HG03064 (cell line): ENCODE results near the gene SUMO4.
"Not testable (repeated sequence)": the region's sequence is repeated elsewhere in the genome, so short reads cannot be mapped to it uniquely, and the experiment has no call there.

Experiments
- ATAC-seq: cut with Tn5 transposase; IDR thresholded peaks from one replicate; pipeline ENCODE4 v1.9.1; 2021; ENCODE audit warnings: low read depth; ENCODE audit not compliant: unreplicated experiment

The SUMO4 gene

DNA sequence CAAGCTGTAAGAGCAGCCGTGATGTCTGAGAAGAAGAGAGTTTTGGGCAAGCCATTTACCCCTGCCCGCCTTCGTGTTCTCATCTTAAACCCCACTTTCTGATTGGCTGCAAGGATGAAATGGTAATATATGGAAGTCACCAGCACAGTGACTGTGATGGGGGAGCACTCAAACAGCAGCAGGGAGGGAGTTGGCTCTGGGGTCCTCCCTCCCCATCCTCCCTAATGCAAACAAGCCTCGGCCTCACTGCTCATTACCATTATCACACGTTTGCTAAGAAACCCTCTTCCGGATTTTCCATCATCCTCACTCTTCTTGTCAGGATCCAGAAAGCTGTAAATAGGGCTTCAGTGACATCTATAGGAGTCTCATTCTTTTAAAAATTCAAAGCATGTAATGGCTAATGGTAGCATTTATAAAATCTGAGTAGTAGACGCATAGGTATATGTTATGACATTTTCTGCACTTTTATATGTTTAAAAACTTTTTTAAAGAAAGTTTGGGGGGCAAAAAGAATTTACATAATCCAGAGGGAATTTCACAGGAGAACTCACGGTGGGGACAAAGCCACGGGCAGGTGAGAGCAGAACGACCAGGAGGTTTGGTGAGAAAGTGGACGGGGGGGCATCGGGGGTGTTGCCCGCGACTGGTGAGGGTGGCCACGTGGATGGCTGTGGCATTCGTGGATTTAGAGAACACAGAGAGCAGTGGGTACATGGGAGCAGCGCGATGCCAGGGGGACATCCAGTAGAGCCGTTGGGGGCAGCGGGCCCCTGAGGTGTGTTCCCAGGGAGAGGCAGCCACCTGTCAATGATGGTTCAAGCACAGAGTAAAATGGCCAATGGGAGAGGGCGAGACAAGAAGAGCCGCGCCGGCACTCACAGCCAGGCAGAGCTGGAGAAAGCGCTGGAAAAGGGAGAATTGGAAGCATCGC lies 29.6 kb downstream of the SUMO4 start:
- ATAC-seq: no peak

DNA sequence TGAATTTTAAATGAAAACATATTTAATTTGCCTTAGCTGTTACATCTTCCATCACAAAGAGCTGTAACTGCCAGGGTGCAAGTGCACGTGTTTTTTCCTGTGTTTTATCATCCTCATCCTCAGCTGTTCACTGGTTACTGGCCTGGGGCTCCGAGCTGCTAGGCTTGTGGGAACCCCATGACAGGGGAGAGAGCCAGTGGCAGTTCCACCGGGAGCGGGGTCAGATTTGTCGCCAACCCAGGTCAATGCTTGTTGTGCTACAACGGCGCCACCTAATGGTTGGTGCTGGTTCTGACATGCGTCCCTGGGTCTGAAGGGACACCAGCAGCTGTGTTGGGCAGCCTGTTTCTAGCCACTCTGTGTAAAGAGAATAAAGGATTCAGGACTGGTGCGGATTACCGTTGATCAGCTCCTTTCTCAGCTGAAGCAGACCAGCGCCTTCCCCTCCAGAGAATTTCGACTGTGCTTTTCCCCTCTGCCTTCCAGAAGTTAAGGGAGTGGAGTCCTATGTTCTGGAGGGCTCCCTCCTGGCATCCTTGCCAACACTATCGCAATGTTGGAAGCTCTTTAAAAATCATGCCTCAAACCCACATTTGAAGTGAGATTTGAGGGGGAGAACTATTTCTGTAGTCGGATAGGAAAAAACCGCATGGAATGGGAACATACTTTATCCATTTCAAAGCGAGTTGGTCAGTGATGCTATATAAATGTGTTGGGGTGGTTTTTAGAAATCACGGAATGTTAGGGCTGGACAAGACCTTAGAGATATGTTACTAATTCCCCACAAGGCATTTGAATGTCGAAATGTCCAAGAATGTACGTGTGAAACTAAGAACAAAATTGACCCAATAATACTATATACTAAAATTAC lies 32.1 kb downstream of the SUMO4 start:
- ATAC-seq: no peak

DNA sequence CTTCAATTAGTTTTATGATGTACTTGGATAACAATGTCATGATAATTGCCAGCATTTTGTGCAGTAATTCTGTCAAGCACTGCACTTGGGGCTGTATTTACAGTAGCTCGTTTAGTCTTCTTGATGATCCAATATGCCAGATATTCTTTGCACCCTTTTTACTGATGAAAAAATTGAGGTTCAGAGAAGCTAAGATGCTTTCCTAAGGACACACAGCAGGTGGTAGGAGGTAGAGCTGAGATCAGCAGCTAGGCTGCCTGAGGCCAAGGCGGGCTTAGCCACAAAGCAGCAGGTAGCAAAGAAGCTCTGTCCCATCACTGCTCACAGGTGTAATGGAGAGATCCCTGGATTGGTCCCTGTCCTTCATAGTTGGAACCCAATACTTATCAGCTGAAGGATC lies 33.3 kb downstream of the SUMO4 start:
- ATAC-seq: no peak

DNA sequence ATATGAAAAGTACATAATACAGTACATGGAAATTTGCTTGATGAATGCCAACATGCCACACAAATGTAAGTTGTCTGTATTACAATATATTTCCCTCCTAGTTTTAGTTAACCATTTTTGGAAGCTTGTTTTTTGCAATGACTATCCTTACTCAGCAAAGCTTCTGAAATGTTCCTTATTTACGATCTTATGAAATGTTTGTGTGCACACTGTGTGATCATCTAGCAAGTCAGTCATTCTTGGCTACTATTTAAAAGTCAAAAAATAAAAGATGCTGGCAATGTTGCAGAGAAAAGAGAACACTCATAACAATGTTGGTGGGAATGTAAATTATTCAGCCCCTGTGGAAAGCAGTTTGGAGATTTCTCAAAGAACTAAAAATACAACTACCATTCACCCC lies 33.8 kb downstream of the SUMO4 start:
- ATAC-seq: no peak

DNA sequence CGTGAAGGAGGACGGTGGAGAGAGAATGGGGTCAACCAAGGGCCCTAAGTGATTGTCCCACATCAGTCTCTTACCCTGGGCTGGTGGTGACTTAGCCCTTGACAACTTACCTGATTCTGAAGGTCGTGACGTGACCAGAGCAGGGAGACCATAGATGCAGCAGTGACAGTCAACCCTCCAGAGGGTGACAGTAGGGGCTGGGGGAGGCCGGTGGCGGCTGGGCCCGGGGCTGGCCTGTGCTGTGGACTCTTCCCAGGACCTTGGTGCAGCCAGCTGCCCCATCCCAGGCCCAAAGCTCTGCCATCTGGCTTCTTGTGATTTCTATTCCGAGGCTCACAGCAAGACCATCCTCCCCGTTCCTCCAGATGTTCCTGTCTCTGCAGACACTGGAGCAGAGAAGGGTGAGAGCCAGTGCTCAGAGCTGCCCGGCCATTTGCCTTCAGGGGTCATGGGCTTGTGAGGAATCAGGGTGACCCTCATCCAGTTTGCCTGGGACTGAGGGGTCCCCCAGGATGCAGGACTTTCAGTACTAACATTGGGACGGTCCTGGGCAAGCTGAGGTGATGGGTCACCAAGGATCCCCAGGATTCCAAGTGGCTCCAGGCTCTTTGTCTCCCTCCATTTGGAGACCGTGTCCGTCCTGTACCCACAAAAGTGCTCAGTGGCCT lies 36.0 kb downstream of the SUMO4 start:
- no peak for ATAC-seq

DNA sequence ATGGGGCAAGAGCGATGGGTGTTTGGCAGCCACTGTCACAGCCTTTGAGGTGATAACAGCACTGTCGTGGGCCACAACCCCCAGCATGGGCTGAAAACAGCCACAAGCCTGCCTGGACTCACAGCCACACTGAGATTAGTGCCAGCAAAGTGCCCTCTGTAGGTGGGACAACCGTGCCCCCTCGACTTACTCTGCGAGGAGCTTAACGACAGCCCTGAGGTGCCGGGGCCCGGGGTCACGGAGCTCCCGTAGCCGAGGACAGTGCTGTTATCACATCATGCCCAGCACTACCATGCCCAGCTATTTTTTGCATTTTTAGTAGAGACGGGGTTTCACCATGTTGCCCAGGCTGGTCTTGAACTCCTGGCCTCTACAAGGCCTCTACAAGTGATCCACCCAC lies 36.6 kb downstream of the SUMO4 start:
- no peak for ATAC-seq

DNA sequence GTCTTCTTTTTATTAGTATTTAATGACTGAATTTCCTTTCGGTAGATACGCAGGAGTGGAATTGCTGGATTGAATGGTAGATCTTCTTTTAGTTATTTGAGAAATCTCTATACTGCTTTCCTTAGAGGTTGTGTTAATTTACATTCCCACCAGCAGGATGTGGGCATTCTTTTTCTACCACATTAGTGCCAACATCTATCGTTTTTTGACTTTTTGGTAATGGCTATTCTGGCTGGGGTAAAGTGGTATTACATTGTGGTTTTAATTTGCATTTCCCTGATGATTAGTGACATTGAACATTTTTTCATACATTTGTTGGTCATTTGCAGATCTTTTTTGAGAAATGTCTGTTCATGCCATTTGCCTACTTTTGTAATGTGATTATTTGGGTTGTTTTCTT lies 37.1 kb downstream of the SUMO4 start:
- ATAC-seq: no peak

DNA sequence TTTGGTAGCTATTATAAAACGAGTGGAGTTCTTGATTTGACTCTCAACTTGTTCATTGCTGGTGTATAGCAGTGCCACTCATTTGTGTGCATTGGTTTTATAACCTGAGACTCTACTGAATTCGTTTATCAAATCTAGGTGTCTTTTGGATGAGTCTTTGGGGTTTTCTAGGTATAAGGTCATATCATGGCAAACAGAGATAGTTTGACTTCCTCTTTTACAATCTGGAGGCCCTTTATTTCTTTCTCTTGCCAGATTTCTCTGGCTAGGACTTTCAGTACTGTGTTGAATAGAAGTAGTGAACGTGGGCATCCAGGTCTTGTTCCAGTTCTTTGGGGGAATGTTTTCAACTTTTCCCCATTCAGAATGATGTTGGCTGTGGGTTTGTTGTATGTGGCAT lies 38.8 kb downstream of the SUMO4 start:
- no peak for ATAC-seq

DNA sequence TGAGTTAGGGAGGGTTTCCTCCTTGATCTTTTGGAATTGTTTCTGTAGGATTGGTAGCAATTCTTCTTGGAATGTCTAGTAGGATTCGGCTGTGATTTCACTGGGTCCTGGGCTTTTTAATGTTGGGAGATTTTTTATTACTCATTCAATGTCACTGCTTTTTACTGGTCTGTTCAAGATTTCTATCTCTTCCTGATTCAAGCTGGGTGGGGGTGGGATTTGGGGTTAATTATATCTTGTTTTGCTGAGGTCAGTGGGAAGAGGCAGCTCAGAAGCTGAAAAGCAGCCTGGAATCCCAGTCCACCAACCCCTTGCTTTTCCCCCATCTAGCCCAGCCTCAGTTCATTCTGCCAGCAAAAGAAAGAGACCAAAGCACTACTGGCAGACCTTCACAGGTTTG lies 39.6 kb downstream of the SUMO4 start:
- ATAC-seq: no peak

DNA sequence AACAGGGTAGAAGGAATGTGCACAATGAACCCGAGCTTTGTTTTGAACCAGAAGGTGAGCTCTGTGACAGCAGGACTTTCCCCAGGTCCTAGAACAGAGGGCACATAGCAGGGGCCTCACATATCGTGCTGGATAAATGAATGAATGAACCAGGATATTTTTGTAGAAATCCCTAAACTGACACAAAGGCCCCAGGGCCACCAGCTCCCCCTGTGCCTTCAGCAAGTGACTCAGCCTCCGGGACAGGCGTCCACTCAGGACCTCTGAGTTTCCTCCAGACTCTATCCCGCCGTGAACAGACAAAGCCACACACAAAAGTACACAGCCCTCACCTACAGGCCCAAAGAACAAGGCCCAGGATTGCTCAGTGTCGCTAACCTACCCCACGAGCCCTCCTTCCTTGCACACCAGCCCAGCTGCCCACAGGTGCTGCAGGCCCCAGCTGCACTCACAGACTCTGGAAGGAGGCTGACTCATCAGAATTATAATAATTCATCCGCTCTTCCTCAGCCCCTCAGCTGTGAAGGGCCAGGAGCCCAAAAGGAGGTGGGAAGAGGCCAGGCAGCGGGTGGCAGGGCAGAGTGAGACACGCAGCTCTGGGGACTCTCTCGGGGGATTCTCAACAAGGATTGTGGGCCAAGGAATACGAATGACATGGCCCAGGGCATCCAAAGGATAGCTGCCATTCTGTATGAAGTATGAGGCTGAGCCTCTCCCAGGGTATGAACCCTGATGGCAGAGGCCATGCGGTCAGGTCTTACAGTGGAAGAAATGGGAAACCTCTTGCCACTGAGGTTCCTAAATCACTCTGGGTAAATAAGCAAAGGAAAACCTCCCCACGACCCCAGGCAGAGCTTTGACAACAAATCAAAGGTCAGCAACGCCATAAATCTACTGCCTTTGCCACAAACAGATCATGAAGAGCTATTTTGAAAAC lies 40.9 kb downstream of the SUMO4 start:
- no peak for ATAC-seq

DNA sequence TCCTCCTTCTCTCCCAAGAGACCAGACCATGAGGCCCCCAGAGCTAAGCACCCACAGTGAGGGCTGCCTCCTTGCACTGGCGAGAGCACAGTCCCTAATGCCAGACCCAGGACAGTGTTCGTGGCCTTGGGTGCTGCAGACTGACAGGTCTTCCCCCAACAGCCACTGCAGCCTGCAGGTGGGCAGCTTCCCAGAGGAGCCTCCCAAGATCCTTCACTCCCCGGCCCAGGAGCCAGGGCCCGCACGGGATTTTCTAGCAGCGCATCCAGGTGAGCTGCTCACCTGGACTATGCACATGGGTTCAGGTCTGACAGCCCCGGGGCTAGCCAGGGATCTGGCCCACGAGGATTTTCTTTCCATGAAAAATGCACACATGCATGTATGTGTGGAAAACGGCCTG lies 41.7 kb downstream of the SUMO4 start:
- no peak for ATAC-seq

DNA sequence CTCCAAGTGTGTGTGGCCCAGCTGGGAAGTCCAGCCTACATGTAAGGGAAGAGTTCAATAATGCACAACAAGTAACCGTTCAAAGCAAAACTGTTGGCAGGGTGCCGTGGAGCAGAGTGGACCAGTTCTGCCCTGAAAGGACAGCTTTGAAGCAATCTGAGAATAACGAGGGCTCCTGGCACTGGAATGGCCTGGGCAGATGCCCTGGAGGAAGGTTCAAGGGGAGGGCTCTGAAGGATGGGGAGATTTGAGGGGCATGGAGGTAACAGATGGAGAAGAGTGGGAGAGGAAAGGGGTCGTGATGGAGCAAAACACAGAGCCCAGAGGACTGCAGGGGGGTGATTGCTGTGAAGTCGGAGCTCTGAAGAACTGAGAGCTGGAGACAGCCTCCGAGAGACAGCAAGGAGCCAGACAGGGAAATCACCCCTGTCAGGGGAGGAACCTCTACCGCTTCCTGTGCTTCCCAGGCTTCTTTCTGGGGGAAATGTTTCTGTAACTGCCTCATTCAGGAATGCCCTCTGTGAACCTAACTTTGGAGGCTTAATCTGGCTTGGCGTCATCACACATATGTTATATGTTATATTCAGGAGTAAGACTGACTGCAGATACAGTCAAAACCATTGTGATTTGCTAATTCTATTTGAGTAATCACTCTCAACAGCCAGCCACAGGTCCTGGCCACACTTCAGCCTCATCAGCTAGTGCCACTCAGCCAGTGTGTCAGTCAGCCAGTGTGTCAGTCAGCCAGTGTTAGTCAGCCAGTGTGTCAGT lies 43.5 kb downstream of the SUMO4 start:
- no peak for ATAC-seq

DNA sequence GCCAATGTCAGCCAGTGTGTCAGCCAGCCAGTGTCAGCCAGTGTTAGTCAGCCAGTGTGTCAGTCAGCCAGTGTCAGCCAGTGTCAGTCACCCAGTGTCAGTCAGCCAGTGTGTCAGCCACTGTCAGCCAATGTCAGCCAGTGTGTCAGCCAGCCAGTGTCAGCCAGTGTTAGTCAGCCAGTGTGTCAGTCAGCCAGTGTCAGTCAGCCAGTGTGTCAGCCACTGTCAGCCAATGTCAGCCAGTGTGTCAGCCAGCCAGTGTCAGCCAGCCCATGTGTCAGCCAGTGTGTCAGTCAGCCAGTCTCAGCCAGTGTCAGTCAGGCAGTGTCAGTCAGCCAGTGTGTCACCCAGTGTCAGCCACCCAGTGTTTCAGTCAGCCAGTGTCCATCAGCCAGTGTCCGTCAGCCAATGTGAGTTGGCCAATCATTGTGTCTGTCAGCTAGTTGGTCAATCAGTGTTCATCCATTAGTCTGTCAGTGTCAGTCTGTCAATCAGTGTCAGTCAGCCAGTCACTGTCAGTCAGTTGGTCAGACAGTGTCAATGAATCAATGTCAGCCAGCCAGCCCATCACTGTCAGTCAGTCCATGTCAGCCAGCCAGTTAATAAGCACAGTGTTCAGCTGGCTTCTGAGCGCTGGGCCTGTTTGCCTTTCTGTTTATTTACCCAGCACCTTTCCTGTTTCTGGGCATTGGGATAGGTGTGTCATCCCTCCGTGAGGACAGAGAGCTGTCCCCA lies 44.5 kb downstream of the SUMO4 start:
- not testable (repeated sequence) for ATAC-seq

DNA sequence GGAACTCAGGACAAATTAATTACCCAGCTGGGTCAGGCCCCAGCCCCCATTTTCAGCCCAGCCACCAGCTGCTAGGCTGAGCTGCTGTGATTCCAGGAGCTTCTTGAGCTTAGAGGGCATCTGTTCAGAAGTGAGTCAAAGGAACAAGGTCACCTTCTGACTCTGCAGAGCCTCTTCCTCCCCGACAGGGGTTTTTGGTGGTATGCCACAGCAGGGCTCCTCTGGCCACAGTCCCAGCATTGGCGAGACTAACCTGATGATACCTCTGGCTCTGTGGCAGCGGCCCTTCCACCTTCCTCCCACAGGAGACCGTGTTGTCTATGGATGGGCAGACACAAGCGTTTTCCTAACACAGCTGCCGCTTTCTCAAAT lies 45.0 kb downstream of the SUMO4 start:
- no peak for ATAC-seq

DNA sequence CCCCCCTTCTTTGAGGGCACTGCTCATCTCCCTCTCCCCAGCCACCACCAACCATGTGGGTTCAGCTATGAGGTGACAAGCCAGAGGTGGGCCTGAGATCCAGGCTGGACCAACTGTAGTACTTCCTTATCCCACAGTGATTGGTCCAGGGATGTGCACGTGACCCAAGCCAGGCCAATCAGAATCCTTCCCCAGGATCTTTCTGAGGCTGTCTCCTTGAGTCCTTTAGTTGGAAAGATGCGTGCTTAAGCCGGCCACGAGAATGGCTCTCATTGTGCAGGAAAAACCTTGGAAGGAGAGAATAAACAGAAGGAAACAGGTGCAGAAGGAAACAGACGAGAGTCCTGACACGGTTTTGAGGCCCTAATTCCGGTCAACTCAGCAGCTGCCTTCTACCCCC lies 45.5 kb downstream of the SUMO4 start:
- no peak for ATAC-seq

DNA sequence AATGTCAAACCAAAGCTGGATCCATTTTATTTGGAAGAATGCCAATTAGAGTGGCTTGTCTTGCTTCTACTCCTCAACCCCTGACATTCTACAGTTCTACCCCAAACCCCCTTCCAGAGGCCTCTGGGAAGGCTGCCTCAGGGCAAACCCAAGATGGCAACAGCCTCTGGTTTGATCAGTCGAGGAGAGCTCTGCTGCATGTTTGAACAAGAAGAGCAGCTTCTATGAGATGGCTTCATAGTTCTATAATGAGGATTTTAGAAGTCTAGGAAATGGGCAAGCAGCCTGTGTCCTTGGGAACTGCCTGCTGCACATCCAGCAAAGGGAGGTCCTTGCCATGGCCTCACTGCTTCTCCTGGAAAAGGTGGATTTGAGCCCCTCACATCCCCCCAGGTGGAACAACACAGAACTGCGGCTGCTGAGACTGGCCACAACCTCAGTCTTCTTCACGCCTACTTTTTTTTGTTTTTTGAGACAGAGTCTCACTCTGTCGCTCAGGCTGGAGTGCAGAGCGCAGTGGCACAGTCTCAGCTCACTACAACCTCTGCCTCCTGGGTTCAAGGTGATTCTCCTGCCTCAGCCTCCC lies 46.8 kb downstream of the SUMO4 start:
- ATAC-seq: no peak

DNA sequence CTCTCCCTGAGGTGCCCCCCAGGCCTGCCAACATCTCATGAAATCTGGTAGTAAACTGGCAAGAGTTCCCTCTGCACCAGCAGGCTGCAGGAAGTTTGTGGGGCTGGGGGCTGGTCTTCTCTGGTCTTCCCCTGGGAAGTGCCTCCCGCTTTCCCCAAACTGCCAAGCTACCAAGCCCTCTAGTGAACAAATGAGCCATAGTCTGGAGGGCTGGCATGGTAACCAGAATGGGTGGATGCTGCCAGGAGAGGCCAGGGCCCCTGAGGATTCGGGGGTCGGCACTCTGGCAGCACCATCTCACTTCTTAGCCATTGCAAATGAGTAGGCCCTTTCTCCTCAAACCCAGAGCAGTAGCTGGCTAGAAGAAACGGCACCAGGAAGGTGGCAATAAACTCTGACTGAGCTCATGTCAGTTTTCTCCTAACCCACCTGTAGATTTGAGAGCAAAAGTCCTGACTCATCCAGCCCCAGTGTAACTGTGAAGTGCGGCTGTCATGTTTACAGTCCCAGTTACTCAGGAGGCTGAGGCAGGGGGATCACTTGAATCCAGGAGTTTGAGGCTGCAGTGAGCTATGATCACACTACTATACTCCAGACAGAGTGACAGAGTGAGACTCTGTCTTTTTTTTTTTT lies 48.9 kb downstream of the SUMO4 start:
- ATAC-seq: no peak
